T-helper 9 cell (primary cell): ENCODE results near the gene MLKL.
A peak's percentile ranks its signal among the peaks of the same experiment; 100 is the strongest.

Experiments
- DNase-seq: peaks from one replicate; pipeline ENCODE4 v3.0.0-alpha.2; 2020
- total RNA-seq, 2 donors: gene quantifications; one replicate each; lab custom pipeline; 2026; lab: John Stamatoyannopoulos, UW

MLKL gene
- total RNA-seq: 48.7 to 49.0 reads per million in 2 donors

- peak; percentile 57 for DNase-seq
Measured at GRCh38 chr16:74700438-74701225, at the start of gene MLKL. TSS of gene MLKL (minus strand) at chr16:74700862. CDS start at chr16:74695757, 5,105 bp downstream.

- no peak for DNase-seq
Measured at GRCh38 chr16:74749291-74750055, 48.8 kb upstream of the MLKL start.

- DNase-seq: no peak
Measured at GRCh38 chr16:74748616-74749026, 48.0 kb upstream of the MLKL start.

- no peak for DNase-seq
Measured at GRCh38 chr16:74747716-74748615, 47.3 kb upstream of the MLKL start.

- DNase-seq: no peak
Measured at GRCh38 chr16:74745926-74746325, 45.3 kb upstream of the MLKL start.

GRCh38 chr16:74745109-74745615, 44.5 kb upstream of the MLKL start:
- DNase-seq: no peak

- no peak for DNase-seq
Measured at GRCh38 chr16:74744566-74744965, 43.9 kb upstream of the MLKL start.

GRCh38 chr16:74743668-74744299, 43.1 kb upstream of the MLKL start:
- DNase-seq: no peak

GRCh38 chr16:74743045-74743667, 42.5 kb upstream of the MLKL start:
- DNase-seq: no peak

GRCh38 chr16:74742051-74742481, 41.4 kb upstream of the MLKL start:
- no peak for DNase-seq

GRCh38 chr16:74740795-74741304, 40.2 kb upstream of the MLKL start:
- DNase-seq: no peak

- DNase-seq: no peak
Measured at GRCh38 chr16:74739275-74739674, 38.6 kb upstream of the MLKL start.

GRCh38 chr16:74738816-74739215, 38.2 kb upstream of the MLKL start:
- DNase-seq: no peak

- DNase-seq: no peak
Measured at GRCh38 chr16:74738113-74738541, 37.5 kb upstream of the MLKL start.

- DNase-seq: no peak
Measured at GRCh38 chr16:74737521-74737920, 36.9 kb upstream of the MLKL start.

GRCh38 chr16:74736531-74737157, 36.0 kb upstream of the MLKL start:
- DNase-seq: no peak

- no peak for DNase-seq
Measured at GRCh38 chr16:74735554-74735953, 34.9 kb upstream of the MLKL start.

- DNase-seq: no peak
Measured at GRCh38 chr16:74735162-74735452, 34.4 kb upstream of the MLKL start.

GRCh38 chr16:74734361-74735161, 33.9 kb upstream of the MLKL start:
- no peak for DNase-seq

GRCh38 chr16:74732707-74733350, 32.2 kb upstream of the MLKL start:
- no peak for DNase-seq
